ENCODE data around the gene APEH.

Gene APEH

GRCh38 chr3:49673715-49674496 lies at the start of gene APEH:
APEH (plus strand) TSS chr3:49674351; CDS start chr3:49674402, 51 bp downstream.
- DNase-seq: no peak

- DNase-seq: no peak
Measured at GRCh38 chr3:49625071-49625470, 49.1 kb upstream of the APEH start.

- no peak for DNase-seq
Measured at GRCh38 chr3:49626101-49626581, 48.0 kb upstream of the APEH start.

GRCh38 chr3:49626796-49627195 lies 47.4 kb upstream of the APEH start:
- DNase-seq: no peak

GRCh38 chr3:49627634-49628033 lies 46.5 kb upstream of the APEH start:
- DNase-seq: no peak

GRCh38 chr3:49628249-49628648 lies 45.9 kb upstream of the APEH start:
- DNase-seq: no peak

- DNase-seq: no peak
Measured at GRCh38 chr3:49629451-49629850, 44.7 kb upstream of the APEH start.

GRCh38 chr3:49629866-49630265 lies 44.3 kb upstream of the APEH start:
- no peak for DNase-seq

- no peak for DNase-seq
Measured at GRCh38 chr3:49630784-49631183, 43.4 kb upstream of the APEH start.

- no peak for DNase-seq
Measured at GRCh38 chr3:49634736-49635135, 39.4 kb upstream of the APEH start.

GRCh38 chr3:49636883-49637609 lies 37.1 kb upstream of the APEH start:
- no peak for DNase-seq

GRCh38 chr3:49638445-49638844 lies 35.7 kb upstream of the APEH start:
- DNase-seq: no peak

GRCh38 chr3:49639551-49639950 lies 34.6 kb upstream of the APEH start:
- no peak for DNase-seq

- DNase-seq: no peak
Measured at GRCh38 chr3:49641292-49641691, 32.9 kb upstream of the APEH start.

GRCh38 chr3:49641921-49642707 lies 32.0 kb upstream of the APEH start:
- DNase-seq: no peak

GRCh38 chr3:49642708-49643145 lies 31.4 kb upstream of the APEH start:
- DNase-seq: no peak

GRCh38 chr3:49644684-49645083 lies 29.5 kb upstream of the APEH start:
- no peak for DNase-seq

GRCh38 chr3:49646236-49646635 lies 27.9 kb upstream of the APEH start:
- no peak for DNase-seq

GRCh38 chr3:49647741-49648140 lies 26.4 kb upstream of the APEH start:
- peak; percentile 39 for DNase-seq

GRCh38 chr3:49648354-49649019 lies 25.7 kb upstream of the APEH start:
- DNase-seq: no peak

GRCh38 chr3:49649576-49649975 lies 24.6 kb upstream of the APEH start:
- no peak for DNase-seq

GRCh38 chr3:49650177-49650576 lies 24.0 kb upstream of the APEH start:
- DNase-seq: no peak

- no peak for DNase-seq
Measured at GRCh38 chr3:49650637-49651036, 23.5 kb upstream of the APEH start.
